A549 treated with Mapracorat at 1 μM for 4 hours (cell line): ENCODE results near the gene NPLOC4. TPM values are rescaled to one million over a fixed set of nuclear protein-coding genes. Genes with fewer than 3 reads are reported as not detected.

Experiments
- total RNA-seq: library from RNA; stranded (reverse); fragments of 200-300 nt; extraction: Qiagen RNA extraction; gene quantifications from 5 replicates; pipeline ENCODE4 v1.2.3, GENCODE V29; 2022

NPLOC4 gene
- total RNA-seq: 85.8 to 102 TPM (median 100 TPM) in 5 replicates

DNA sequence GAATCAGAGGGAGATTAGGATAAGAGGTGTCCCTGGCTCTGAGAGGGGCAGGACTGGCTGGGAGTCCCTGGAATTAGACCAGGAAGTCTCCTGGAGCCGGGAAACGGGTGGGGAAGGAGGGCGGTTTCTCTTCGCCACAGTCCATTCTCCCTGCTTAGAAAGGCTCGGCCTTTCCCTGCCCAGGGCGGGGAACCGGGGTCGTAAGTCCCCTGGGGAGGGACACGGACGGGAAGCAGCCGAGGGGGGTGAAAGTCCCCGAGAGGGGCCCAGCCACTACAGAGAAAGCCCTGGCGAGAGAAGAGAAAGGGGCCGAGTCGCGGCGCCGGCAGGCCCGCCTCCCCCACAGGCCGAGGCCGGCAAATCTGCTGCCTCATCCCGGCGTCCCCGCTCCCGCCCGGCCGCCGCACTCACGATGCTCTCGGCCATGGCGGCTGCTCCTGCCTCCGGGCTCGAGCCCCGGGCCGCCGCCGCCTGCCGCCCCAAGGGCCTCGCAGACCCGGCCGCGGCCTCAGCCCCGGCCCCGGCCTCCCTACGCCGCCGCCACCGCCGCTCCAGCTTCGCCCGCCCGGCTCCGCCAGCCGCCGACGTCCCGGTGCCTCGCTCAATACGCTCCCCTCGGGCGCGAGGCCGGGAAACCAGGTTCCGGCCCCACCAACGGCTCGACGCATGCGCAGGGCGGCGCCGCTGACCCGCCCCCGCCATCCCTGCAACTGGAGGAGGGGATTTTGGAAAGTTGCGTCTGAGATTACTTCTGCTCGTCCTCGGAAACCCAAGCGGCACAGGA is at the start of gene NPLOC4, which contains the start of gene TSPAN10:
Gene NPLOC4, minus strand, starts transcription at position 608 of the 784 bp plus-strand sequence. Its CDS starts 182 bp downstream, at position 426.
Gene TSPAN10, plus strand, starts transcription at position 692 of the 784 bp plus-strand sequence. CDS start 5,217 bp downstream, outside the sequence.

GRCh38 chr17:81683584-81684441 is 46.9 kb upstream of the NPLOC4 start, which contains the start of the genes ARL16 and HGS:
Gene ARL16, minus strand, starts transcription at chr17:81683797. Its CDS starts 44 bp downstream, at chr17:81683753.
Gene HGS, plus strand, starts transcription at chr17:81684011. Its CDS starts 56 bp downstream, at chr17:81684067.

GRCh38 chr17:81666342-81667191 is 29.7 kb upstream of the NPLOC4 start, which contains the start of the genes CCDC137 and OXLD1:
Gene CCDC137, plus strand, starts transcription at chr17:81666737. Its CDS starts 30 bp downstream, at chr17:81666767.
Gene OXLD1, minus strand, starts transcription at chr17:81666605. Its CDS starts 28 bp downstream, at chr17:81666577.

DNA sequence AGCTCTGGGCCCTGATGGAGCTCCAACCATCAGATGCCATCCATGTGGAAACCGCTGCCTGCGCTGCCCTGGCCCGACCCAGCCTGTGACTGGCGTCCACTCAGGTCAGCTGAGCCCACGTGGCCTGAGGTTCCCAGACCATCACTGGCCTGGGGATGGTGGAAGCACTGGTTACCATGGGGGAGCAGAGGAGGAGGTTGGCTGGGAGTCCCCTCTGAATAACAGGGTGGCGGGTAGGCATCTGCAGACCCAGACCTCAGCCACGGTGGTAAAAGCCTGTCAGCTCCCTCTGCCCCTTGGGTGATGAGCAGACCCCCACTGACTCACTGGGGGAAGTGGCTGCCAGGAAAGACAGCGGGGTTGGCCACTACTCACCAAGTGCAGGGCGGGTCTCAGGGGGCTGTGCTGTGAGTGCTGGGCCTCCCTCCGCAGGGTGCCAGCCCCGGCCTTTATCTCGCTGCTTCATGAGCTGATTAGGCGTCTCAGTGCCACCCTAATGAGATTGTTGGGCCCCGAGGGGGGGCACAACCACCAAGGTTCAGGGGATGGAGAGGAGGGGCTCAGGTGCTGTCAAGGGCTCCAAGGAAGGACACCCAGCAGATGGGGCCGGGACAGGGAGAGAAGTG is 19.3 kb upstream of the NPLOC4 start, which contains the start of gene PDE6G:
Gene PDE6G, minus strand, starts transcription at position 425 of the 626 bp plus-strand sequence. CDS start 3,237 bp downstream, outside the sequence.

GRCh38 chr17:81552244-81553017 is 84.5 kb downstream of the NPLOC4 start, which contains the start of gene FAAP100:
Gene FAAP100, minus strand, starts transcription at chr17:81552353. Its CDS starts 23 bp downstream, at chr17:81552330.

GRCh38 chr17:81527591-81528383 is 109.1 kb downstream of the NPLOC4 start, which contains the start of gene FSCN2:
Gene FSCN2, plus strand, starts transcription at chr17:81528377. Its CDS starts 155 bp downstream, at chr17:81528532.

DNA sequence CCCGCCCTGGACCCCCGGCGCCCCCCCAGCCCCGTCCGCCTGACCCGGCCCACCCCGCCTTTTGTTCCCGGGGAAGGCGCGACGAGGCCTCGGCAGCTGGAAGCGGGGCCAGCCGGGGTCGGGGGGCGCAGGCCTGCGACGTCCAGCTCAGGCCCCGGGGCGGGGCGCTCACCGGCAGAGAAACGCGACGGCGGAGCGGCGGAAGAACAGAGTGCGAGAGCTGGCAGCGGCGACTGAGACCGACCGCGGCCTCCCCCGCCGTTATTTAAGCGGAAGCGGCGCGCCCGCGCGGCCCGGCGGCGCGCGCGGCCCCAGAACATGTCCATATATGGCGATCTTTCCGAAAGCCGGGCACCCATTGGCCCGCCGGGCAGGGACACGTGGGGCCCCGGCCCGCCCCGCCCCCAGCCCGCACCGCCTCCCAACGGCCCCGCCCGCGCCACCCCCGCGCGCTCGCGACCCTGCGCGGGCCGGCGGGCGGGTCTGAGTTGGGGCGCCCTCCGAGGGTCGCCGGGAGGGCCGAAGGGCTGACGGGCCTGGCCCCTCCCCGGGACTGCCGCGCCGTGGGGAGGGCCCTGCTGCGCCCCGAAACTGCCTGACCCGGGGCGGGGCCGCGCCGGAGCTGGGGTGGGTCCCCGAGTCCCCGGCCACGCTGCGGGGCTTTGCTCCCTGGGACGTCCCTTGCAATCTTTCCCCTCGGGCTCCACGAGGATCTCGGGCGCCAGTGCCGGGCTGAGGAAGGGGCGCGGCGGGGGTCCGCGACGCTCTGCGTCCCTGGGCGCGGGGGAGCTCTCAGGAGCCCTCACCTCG is 124.1 kb downstream of the NPLOC4 start, which contains the start of gene ACTG1:
Gene ACTG1, minus strand, starts transcription at position 238 of the 810 bp plus-strand sequence. CDS start 445 bp downstream, outside the sequence.

Other genes starting within 250 kb of the NPLOC4 start
- gene BAHCC1, start 241.7 kb downstream of the NPLOC4 start, total RNA-seq: 6.4 to 10.5 TPM (median 9.6 TPM) in 5 replicates
- 5,013 to 5,756 TPM (median 5,242 TPM) in 5 replicates for gene ACTG1, start 124.3 kb downstream of the NPLOC4 start, total RNA-seq
- gene FSCN2, start 108.7 kb downstream of the NPLOC4 start, total RNA-seq: 0.59 to 1.9 TPM (median 1.4 TPM) in 5 replicates
- gene FAAP100, start 84.8 kb downstream of the NPLOC4 start, total RNA-seq: 15.9 to 27.5 TPM (median 24.4 TPM) in 5 replicates
- gene TSPAN10, start 84 bp upstream of the NPLOC4 start, total RNA-seq: 3.8 to 6.7 TPM (median 4.9 TPM) in 5 replicates
- gene PDE6G, start 19.4 kb upstream of the NPLOC4 start, total RNA-seq: 1.4 to 3.3 TPM (median 2.0 TPM) in 5 replicates
- 33.6 to 64.7 TPM (median 63.2 TPM) in 5 replicates for gene OXLD1, start 29.5 kb upstream of the NPLOC4 start, total RNA-seq
- 54.3 to 69.6 TPM (median 62.0 TPM) in 5 replicates for gene CCDC137, start 29.6 kb upstream of the NPLOC4 start, total RNA-seq
- gene ARL16, start 46.7 kb upstream of the NPLOC4 start, total RNA-seq: 49.4 to 53.7 TPM (median 50.5 TPM) in 5 replicates
- gene HGS, start 46.9 kb upstream of the NPLOC4 start, total RNA-seq: 137 to 220 TPM (median 209 TPM) in 5 replicates
- gene MRPL12, start 66.3 kb upstream of the NPLOC4 start, total RNA-seq: 216 to 326 TPM (median 303 TPM) in 5 replicates
- 28.7 to 46.5 TPM (median 44.6 TPM) in 5 replicates for gene SLC25A10, start 75.2 kb upstream of the NPLOC4 start, total RNA-seq
- gene GCGR, start 167.0 kb upstream of the NPLOC4 start, total RNA-seq: 0.08 to 0.64 TPM (median 0.35 TPM) in 4 of 5 replicates, not detected in the other
- 74.7 to 106 TPM (median 98.6 TPM) in 5 replicates for gene MCRIP1, start 196.2 kb upstream of the NPLOC4 start, total RNA-seq
- 0.09 to 0.39 TPM (median 0.19 TPM) in 3 of 5 replicates, not detected in the others for gene PPP1R27, start 197.9 kb upstream of the NPLOC4 start, total RNA-seq
- 677 to 794 TPM (median 701 TPM) in 5 replicates for gene P4HB, start 223.4 kb upstream of the NPLOC4 start, total RNA-seq
- 597 to 713 TPM (median 619 TPM) in 5 replicates for gene ARHGDIA, start 234.2 kb upstream of the NPLOC4 start, total RNA-seq